Measurements from ENCODE around the gene NKD2.

The NKD2 gene

DNA sequence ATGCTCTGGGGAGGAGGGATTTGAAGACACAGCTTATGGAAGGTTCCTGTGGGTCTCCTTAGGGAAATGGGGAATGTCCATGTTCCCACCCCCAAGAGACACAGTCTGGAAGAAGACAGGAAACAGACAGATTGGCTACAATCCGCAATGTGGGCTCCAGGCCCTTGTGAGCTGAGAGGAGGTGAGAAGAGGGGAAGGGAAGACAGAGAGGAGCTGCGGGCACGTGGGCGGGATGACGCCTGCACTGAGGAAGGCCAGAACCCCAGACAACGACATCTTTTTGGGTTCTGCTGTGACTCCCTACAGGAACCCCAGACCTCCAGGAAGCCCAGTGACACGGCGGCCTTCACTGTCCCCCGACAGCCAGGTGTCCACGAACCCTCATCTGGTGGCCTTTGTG, 29.9 kb upstream of the NKD2 start:
- DNase-seq (ENCODE audit: low spot score), result no peak

GRCh38 chr5:979100-979817, 29.3 kb upstream of the NKD2 start:
- no peak for DNase-seq (ENCODE audit: low spot score)

DNA sequence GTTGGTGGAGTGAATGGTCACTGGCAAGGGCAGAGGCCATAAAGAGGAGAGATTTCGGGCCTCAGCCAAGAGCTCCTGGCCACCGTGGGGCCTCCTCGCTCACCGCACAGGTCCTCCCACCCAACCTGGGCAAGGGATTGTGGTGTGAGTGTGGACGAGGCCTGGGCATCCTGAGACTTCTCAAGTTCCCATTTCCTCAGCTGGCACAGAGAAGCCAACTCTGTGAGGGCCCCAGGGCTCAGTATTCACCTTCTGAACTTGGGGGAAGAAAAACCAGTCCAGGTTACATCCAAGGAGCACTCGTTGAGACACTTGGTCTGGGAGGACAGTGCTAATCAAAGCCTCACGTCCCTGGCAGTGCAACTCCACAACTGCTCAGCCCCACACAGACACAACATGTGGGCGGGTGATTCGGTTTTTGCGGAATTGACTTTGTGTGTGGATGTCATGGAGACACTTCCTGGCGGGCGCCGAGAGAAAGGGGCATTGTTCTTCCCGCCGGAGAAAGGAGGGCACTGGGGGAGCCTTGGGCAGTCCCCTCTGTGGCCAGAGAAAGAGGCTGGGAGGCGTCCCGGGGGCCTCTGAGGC, 28.5 kb upstream of the NKD2 start:
- DNase-seq (ENCODE audit: low spot score), result no peak

- no peak for DNase-seq (ENCODE audit: low spot score)
Observed at GRCh38 chr5:980966-981365, 27.6 kb upstream of the NKD2 start.

DNA sequence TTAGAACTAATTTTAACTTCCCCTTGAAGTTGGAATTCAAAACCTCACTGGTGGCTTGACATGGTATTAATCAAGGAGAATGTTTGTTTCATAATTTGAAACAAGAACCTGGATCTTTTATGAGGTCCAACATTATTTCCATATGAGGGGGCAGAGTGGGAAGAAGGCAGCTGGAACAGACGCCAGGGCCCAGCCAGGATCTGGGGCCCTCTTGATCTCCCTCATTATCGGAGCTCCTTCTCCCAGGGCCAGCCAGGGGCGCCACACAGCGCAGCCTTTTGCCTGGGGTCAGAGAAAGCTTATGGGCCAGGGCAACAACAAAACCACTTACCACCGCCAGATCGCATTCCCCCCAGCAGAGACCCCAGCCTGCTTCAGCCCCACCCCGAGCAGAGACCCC, 27.1 kb upstream of the NKD2 start:
- DNase-seq (ENCODE audit: low spot score), result no peak

DNA sequence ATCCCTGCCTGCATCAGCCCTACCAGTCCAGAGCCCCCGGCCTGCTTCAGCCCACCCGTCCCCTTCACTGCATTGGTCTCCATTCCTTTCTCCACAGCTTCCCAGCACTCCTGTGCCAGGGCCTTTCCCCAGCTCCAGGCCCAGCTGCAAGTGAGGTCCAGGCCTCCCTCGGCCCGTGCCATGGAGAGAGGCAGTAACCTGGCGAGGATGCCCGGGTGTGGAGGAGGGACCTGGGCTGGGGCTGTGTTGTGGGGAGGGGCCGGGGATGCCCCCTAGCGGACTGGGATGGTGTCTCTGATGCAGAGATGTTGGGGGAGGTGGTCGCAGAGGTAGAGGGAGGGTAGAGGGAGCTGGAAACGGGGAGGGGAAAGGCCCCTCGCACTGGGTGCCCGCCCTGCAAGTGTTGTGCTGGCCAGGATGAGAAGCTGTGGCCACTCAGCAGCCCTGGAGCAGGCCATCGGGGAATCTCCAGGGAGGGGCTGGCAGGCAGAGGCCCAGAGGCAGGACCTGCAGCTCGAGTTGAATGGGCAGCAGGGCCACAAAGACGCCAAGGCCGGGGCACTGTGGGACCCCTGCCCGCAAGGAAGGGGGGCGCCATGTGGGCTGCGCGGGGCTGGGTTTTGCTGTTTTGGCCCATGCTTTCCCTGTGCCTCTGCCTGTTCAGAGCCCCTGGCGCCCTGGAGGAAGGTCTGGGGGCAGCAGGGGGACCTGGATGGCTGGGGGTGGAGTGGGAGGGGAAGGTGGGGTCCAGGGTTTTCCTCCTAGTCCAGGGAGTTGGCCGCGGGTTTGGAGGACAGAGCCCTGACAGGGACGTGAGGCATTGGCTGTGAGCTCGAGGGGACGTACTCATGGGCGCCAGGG, 26.0 kb upstream of the NKD2 start:
- DNase-seq (ENCODE audit: low spot score), result no peak

DNA sequence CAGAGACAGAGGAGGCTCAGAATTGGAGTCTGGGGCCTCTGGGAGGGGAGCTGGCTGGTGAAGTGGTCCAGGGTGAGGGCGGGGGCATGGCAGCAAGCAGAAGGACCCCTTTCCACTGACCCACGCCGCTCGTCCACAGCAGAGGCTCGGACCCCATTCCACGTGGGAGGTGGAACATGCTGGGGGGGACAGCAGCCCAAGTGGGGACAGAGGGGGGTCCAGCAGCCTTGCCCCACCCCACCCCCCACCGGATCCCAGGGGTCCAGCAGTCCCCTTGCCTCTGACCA, 25.4 kb upstream of the NKD2 start:
- no peak for DNase-seq (ENCODE audit: low spot score)

DNA sequence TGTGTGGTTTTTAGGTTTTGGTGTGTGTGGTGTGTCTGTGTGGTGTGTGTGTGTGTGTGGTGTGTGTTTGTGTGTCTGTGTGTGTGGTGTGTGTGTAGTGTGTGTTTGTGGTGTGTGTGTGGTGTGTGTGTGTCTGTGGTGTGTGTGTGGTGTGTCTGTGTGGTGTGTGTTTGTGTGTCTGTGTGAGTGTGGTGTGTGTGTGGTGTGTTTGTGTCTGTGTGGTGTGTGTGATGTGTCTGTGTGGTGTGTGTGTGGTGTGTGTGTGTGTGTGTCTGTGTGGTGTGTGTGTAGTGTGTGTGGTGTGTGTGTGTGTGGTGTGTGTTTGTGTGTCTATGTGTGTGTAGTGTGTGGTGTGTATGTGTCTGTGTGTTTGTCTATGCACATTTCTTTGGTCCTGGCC, 25.0 kb upstream of the NKD2 start:
- DNase-seq (ENCODE audit: low spot score), result no peak

GRCh38 chr5:984774-985173, 23.8 kb upstream of the NKD2 start:
- DNase-seq (ENCODE audit: low spot score), result no peak

- DNase-seq (ENCODE audit: low spot score), result no peak
Observed at GRCh38 chr5:987761-988160, 20.8 kb upstream of the NKD2 start.

DNA sequence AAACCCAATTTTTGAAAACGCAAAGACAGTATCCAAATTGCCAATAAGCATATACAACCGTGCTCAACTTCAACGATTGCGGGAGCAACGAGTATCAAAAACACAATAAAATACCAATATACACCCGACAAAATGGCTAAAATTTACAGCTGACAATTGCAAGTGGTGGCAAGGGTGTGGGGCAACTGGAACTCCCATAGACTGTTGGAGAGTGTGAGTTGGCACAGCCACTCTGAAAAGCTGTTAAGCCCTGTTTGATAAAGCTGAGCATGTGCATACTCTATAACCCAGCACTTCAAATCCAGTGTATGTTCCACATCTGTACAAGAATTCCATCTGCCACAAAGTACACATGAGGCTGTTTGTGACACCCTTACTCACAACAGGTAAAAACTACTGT, 20.3 kb upstream of the NKD2 start:
- no peak for DNase-seq (ENCODE audit: low spot score)

GRCh38 chr5:989961-990530, 18.6 kb upstream of the NKD2 start:
- DNase-seq (ENCODE audit: low spot score), result peak; percentile 65

- DNase-seq (ENCODE audit: low spot score), result no peak
Observed at GRCh38 chr5:991472-992267, 16.9 kb upstream of the NKD2 start.

- no peak for DNase-seq (ENCODE audit: low spot score)
Observed at GRCh38 chr5:994272-994607, 14.4 kb upstream of the NKD2 start.

DNA sequence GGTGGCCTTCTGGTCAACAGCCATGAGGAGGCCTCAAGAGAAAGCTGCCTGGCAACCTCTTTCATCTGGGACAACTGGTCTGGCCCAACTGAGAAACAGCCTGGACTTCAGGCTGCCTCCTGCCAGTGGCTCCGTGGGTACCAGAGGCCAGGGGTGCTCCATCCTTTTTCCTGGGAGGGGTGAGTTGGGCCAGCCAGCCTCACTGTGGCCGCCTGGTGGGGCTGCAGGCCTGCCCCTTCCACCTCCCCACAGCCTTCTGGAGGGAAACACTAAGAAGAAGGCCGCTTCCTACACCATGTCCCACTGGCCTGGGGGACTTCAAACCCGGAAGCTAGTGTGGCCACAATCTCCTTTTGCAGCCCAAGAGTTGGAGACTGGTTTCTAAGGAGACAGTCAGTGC, 13.8 kb upstream of the NKD2 start:
- peak; percentile 49 for DNase-seq (ENCODE audit: low spot score)

DNA sequence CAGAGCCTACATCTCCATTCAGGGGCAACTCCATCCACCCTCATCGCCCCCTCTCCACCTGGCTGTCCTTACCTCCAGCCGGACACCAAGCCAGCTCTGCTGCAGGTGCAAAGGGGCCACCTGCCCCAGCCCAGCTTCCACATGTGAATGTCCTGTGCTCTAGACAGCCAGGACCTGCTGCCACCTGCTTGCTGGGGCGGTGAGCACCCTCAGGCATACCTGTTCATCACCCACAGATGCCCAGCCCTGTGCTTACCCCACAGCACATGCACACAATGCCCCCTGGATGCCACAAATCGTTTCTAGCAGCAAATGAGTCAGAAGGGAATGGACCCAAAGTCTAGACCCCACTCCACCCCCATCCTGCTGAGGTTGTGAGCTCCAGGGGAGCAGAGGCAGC, 13.3 kb upstream of the NKD2 start:
- no peak for DNase-seq (ENCODE audit: low spot score)

DNA sequence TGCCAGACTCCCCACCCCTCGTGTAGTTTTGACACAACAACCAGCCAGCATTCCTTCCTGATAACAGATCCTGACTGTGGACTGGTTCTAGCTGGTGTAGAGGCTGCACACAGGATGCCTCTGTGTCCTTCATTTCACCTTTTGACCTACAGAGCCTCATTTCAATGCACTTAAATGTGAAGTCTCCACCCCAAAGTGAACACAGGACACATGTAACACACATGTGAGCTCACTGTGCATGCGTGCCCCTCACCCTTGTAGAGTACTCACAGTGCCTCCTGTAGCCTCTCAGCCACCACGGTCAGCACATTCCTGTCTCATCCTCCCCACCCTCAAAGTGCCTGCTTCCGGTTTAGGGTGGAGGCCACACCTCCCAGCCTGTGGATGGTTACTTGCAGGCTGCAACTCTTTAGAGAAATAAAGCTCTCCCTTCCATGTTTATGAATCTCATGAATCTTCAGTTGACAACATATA, 11.6 kb upstream of the NKD2 start:
- peak; percentile 57 for DNase-seq (ENCODE audit: low spot score)

DNA sequence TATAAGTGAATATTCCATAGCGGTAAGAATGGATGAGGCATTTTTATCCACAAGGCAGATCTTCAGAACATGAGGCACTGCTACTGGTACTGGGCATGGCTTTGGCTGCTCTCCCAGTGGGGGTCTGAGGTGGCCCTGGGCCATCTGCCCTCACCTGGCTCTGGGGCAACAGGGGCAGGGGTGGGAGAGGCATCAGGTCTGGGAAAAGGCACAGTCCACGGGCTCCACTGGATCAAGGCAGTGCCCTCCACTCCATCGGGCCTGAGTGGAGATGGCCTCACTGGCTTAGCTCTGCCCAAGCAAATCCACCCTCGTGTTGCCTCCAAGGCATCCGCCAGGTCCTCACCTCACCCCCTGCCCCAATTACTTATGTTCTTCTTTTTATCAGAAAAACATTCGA, 10.9 kb upstream of the NKD2 start:
- peak; percentile 56 for DNase-seq (ENCODE audit: low spot score)

GRCh38 chr5:998246-999031, 10.2 kb upstream of the NKD2 start:
- peak; percentile 55 for DNase-seq (ENCODE audit: low spot score)

GRCh38 chr5:999032-999501, 9.5 kb upstream of the NKD2 start:
- no peak for DNase-seq (ENCODE audit: low spot score)

GRCh38 chr5:999724-1000123, 8.9 kb upstream of the NKD2 start:
- DNase-seq (ENCODE audit: low spot score), result no peak
